Measurements from ENCODE around the gene ATXN7L1.

The ATXN7L1 gene

DNA sequence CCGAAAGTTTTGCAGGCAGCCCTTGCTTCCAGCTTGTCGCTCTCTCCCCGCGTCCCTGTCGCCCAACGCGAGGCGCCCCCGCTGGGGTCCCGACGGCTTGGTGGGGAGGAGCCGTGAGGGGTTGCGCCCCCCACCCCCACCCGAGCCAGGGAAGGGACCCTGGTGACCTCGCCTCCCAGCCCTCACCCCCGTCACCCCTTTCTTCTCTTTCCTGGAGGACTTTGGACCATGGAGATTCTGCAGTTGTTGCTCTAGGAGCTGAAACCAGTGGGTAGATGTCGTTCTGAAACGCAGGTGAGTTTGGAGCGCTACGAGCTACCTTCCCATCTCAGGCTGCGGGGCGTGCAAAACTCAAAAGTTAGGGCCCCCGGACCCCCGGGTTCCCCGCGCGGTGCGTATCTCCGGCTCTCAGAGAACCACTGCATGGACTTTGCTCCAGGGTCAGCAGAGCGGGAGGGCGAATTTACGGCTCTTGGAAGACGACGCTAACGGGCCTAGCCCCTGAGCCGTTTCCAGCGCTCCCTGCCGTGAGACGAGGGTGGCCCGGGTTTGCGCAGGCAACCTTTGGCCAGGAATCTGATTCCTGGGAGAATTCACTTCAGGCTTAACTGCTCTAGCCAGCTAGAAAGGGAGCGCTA lies 684 bp upstream of the ATXN7L1 start:
- no peak for TF ChIP-seq BACH2 (CRISPR knock-in tag; IDR thresholded peaks at IDR 0.05; ENCODE audit: borderline replicate concordance)
- TF ChIP-seq CSDC2 (CRISPR knock-in tag; IDR thresholded peaks at IDR 0.05) = no peak
- no peak for TF ChIP-seq TCF4 (CRISPR knock-in tag; IDR thresholded peaks at IDR 0.05; ENCODE audit: borderline replicate concordance)
- TF ChIP-seq, protein P1, sequence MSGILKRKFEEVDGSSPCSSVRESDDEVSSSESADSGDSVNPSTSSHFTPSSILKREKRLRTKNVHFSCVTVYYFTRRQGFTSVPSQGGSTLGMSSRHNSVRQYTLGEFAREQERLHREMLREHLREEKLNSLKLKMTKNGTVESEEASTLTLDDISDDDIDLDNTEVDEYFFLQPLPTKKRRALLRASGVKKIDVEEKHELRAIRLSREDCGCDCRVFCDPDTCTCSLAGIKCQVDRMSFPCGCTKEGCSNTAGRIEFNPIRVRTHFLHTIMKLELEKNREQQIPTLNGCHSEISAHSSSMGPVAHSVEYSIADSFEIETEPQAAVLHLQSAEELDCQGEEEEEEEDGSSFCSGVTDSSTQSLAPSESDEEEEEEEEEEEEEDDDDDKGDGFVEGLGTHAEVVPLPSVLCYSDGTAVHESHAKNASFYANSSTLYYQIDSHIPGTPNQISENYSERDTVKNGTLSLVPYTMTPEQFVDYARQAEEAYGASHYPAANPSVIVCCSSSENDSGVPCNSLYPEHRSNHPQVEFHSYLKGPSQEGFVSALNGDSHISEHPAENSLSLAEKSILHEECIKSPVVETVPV (CRISPR knock-in tag; IDR thresholded peaks at IDR 0.05) = no peak
- TF ChIP-seq ARNTL (CRISPR knock-in tag; IDR thresholded peaks at IDR 0.05; ENCODE audit: borderline replicate concordance, low read depth) = no peak
- TF ChIP-seq ZNF70 (CRISPR knock-in tag; IDR thresholded peaks at IDR 0.05) = no peak
- TF ChIP-seq RARB (CRISPR knock-in tag; IDR thresholded peaks at IDR 0.05) = no peak
- TF ChIP-seq, protein P2, sequence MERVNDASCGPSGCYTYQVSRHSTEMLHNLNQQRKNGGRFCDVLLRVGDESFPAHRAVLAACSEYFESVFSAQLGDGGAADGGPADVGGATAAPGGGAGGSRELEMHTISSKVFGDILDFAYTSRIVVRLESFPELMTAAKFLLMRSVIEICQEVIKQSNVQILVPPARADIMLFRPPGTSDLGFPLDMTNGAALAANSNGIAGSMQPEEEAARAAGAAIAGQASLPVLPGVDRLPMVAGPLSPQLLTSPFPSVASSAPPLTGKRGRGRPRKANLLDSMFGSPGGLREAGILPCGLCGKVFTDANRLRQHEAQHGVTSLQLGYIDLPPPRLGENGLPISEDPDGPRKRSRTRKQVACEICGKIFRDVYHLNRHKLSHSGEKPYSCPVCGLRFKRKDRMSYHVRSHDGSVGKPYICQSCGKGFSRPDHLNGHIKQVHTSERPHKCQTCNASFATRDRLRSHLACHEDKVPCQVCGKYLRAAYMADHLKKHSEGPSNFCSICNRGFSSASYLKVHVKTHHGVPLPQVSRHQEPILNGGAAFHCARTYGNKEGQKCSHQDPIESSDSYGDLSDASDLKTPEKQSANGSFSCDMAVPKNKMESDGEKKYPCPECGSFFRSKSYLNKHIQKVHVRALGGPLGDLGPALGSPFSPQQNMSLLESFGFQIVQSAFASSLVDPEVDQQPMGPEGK (CRISPR knock-in tag; IDR thresholded peaks at IDR 0.05; ENCODE audit: borderline replicate concordance) = no peak
- no peak for TF ChIP-seq PPARA (CRISPR knock-in tag; IDR thresholded peaks at IDR 0.05; ENCODE audit: borderline replicate concordance)
- no peak for TF ChIP-seq ISL1 (CRISPR knock-in tag; IDR thresholded peaks at IDR 0.05)
- no peak for TF ChIP-seq ZFP3 (CRISPR knock-in tag; IDR thresholded peaks at IDR 0.05)
- no peak for TF ChIP-seq GLIS3 (CRISPR knock-in tag; IDR thresholded peaks at IDR 0.05)
- peak; percentile 72 for ATAC-seq

DNA sequence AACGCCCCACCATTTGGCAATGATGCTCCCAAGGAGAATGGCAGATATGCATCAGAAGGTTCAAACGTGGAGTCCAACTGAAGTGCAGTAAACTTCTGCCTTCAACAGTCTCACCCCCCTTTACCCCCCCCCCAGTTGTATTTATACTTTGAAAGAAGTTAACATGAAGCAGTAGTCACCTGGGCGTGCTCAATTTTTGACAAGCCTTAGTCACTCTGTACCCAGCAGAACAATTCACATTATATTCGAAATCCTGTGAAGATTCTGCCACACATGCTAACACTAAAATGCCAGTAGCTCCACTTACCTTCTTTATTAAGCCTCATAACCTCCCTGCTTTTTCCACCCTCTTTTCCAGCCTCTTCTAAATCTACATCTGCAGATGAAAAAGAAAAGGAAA lies 894 bp downstream of the ATXN7L1 start:
- ATAC-seq = no peak
- TF ChIP-seq TCF4 (CRISPR knock-in tag; IDR thresholded peaks at IDR 0.05; ENCODE audit: borderline replicate concordance) (no peak), ZC3H10 (CRISPR knock-in tag; IDR thresholded peaks at IDR 0.05) (peak; percentile 30; the same call in 1 of the 2 replicates)

DNA sequence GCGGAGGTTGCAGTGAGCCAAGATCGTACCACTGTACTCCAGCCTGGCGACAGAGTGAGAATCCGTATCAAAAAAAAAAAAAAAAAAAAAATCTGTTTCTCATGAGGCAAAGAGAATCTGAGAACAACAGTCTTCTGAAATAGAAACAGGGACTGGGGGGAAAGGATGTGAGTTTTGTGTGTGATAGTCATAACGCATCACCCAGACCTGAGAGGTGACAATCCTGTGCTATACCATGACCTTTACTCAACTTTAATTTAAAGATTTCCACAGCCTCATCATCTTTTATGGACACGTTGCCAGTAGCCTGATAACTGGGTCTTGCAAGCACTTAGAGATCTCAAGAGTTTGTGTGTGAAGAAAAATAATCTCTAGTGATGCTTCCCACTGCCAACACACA lies 2.3 kb downstream of the ATXN7L1 start:
- no peak for ATAC-seq
- TF ChIP-seq RARB (CRISPR knock-in tag; IDR thresholded peaks at IDR 0.05) (no peak), OSR1 (CRISPR knock-in tag; IDR thresholded peaks at IDR 0.05) (no peak), ARNTL (CRISPR knock-in tag; IDR thresholded peaks at IDR 0.05; ENCODE audit: borderline replicate concordance, low read depth) (no peak), ZNF8 (CRISPR knock-in tag; IDR thresholded peaks at IDR 0.05) (no peak), TOX (CRISPR knock-in tag; IDR thresholded peaks at IDR 0.05; ENCODE audit: borderline replicate concordance) (no peak), PPARA (CRISPR knock-in tag; IDR thresholded peaks at IDR 0.05; ENCODE audit: borderline replicate concordance) (no peak)
- TF ChIP-seq, protein P3, sequence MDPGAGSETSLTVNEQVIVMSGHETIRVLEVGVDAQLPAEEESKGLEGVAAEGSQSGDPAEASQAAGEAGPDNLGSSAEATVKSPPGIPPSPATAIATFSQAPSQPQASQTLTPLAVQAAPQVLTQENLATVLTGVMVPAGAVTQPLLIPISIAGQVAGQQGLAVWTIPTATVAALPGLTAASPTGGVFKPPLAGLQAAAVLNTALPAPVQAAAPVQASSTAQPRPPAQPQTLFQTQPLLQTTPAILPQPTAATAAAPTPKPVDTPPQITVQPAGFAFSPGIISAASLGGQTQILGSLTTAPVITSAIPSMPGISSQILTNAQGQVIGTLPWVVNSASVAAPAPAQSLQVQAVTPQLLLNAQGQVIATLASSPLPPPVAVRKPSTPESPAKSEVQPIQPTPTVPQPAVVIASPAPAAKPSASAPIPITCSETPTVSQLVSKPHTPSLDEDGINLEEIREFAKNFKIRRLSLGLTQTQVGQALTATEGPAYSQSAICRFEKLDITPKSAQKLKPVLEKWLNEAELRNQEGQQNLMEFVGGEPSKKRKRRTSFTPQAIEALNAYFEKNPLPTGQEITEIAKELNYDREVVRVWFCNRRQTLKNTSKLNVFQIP (CRISPR knock-in tag; IDR thresholded peaks at IDR 0.05; ENCODE audit: borderline replicate concordance, low read depth) = no peak

DNA sequence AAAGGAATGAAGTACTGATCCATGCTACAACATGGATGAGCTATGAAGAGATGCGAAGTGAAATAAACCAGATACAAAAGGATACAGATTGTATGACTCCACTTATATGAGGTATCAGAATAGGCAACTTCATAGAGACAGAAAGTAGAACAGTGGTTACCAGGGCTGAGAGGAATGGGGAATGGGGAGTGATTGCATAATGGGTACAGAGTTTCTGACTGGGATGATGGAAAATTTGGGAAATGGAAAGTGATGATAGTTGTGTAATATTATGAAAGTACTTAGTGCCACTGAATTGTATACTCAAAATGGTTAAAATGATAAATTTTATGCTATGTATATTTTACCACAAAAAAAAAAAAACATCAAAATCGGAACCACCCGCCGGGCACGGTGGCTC lies 3.9 kb downstream of the ATXN7L1 start:
- ATAC-seq = no peak
- TF ChIP-seq RARB (CRISPR knock-in tag; IDR thresholded peaks at IDR 0.05) (no peak), ISL1 (CRISPR knock-in tag; IDR thresholded peaks at IDR 0.05) (no peak)
- TF ChIP-seq, protein P4, sequence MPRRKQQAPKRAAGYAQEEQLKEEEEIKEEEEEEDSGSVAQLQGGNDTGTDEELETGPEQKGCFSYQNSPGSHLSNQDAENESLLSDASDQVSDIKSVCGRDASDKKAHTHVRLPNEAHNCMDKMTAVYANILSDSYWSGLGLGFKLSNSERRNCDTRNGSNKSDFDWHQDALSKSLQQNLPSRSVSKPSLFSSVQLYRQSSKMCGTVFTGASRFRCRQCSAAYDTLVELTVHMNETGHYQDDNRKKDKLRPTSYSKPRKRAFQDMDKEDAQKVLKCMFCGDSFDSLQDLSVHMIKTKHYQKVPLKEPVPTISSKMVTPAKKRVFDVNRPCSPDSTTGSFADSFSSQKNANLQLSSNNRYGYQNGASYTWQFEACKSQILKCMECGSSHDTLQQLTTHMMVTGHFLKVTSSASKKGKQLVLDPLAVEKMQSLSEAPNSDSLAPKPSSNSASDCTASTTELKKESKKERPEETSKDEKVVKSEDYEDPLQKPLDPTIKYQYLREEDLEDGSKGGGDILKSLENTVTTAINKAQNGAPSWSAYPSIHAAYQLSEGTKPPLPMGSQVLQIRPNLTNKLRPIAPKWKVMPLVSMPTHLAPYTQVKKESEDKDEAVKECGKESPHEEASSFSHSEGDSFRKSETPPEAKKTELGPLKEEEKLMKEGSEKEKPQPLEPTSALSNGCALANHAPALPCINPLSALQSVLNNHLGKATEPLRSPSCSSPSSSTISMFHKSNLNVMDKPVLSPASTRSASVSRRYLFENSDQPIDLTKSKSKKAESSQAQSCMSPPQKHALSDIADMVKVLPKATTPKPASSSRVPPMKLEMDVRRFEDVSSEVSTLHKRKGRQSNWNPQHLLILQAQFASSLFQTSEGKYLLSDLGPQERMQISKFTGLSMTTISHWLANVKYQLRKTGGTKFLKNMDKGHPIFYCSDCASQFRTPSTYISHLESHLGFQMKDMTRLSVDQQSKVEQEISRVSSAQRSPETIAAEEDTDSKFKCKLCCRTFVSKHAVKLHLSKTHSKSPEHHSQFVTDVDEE (CRISPR knock-in tag; IDR thresholded peaks at IDR 0.05) = no peak

DNA sequence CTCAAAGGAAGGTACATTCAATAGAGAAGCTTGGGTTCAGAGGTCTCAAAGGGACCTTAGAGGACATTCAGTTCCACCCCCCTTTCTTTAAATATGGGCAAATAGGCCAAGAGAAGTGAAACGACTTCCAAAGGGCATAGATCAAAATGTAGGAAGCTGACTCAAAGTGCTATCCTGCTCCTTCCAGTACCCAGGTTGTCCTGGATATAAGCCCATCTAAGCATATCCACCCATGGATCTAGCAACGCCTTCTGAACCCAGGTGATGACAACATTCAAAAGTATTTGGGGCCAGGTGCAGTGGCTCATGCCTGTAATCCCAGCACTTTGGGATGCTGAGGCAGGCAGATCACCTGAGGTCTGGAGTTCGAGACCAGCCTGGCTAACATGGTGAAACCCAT lies 5.3 kb downstream of the ATXN7L1 start:
- TF ChIP-seq ZC3H10 (CRISPR knock-in tag; IDR thresholded peaks at IDR 0.05) (no peak), GLIS3 (CRISPR knock-in tag; IDR thresholded peaks at IDR 0.05) (no peak), ZFP3 (CRISPR knock-in tag; IDR thresholded peaks at IDR 0.05) (no peak), BACH2 (CRISPR knock-in tag; IDR thresholded peaks at IDR 0.05; ENCODE audit: borderline replicate concordance) (no peak), ZFP30 (CRISPR knock-in tag; IDR thresholded peaks at IDR 0.05) (no peak)
- TF ChIP-seq, protein P1 (CRISPR knock-in tag; IDR thresholded peaks at IDR 0.05) = no peak
- TF ChIP-seq, protein P2 (CRISPR knock-in tag; IDR thresholded peaks at IDR 0.05; ENCODE audit: borderline replicate concordance) = no peak
- TF ChIP-seq, protein P3 (CRISPR knock-in tag; IDR thresholded peaks at IDR 0.05; ENCODE audit: borderline replicate concordance, low read depth) = no peak
- ATAC-seq = no peak
